DND-41 (cell line): Measurements from ENCODE around the gene MAP2K2.

Source experiments
- CTCF ChIP-seq: IDR thresholded peaks from 2 replicates; pipeline ENCODE4 v1.5.1; 2012; ENCODE audit warnings: borderline replicate concordance, low read length, moderate library complexity, mild to moderate bottlenecking; ENCODE audit not compliant: poor library complexity, severe bottlenecking; ENCODE audit errors: extremely low read depth
- EZH2 ChIP-seq: IDR thresholded peaks from 3 replicates; pipeline ENCODE4 v1.6.1; 2012; ENCODE audit warnings: borderline replicate concordance, low read depth, mild to moderate bottlenecking, moderate library complexity, low read length, inconsistent platforms; ENCODE audit not compliant: severe bottlenecking

GRCh38 chr19:4123615-4124568 lies at the start of gene MAP2K2:
- TF ChIP-seq CTCF (peak; percentile 9), EZH2 (no peak)
